Measurements from ENCODE around the gene DPH3.

Gene DPH3

DNA sequence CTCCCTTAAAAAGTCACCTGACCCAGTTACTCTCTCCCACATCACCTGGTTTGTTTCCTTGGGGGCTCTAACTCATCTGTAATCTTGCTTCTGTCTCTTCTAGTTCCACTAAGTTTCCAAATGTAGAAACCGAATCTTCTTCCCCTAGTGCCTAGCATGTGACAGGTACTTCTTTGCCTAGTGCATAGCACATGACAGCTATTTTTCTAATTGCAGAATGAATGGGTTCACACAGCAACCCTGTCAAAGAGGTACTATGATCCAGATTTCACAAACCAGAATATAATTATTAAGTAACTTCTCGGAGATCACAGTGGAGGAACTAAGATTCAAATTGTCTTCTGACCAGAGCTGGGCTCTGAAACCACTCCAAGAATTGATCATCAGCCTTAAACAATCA is 7.4 kb downstream of the DPH3 start:
- Mint-ChIP-seq H3K4me1 (ENCODE audit: low read depth) (peaks cover 27% of the 10 kb centered on the region), H3K9me3 (no peaks in the 10 kb centered on the region), H3K27me3 (no peaks in the 10 kb centered on the region), H3K27ac (no peak overlapping the region), H3K36me3 (ENCODE audit: low read depth) (peaks cover 23% of the 10 kb centered on the region), H3K4me3 (no peak overlapping the region)
- intact Hi-C loops (cut with micrococcal nuclease): no loop called here

DNA sequence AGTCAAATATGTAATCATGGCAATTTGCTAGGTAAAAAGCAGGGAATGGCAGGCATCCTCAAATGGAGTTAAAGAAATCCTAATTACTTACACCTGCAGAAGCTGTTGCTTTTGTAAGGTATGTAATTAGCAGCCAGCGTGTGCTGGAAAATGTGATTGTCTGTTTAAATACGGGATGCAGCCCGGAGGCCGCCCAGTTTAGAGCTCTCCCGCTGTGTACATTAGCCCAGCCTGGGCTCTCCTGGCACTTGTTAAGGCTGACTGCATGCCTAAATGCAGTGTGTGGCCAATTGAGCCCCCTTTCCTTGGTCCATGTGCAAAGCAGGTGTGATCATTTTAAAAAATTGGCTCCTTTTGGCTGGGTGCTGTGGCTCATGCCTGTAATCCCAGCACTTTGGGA is 9.0 kb downstream of the DPH3 start:
- no peak overlapping the region for H3K27ac Mint-ChIP-seq
- intact Hi-C loops (cut with micrococcal nuclease): no loop called here
- peaks cover 23% of the 10 kb centered on the region for H3K36me3 Mint-ChIP-seq (ENCODE audit: low read depth)
- no peaks in the 10 kb centered on the region for H3K9me3 Mint-ChIP-seq
- no peaks in the 10 kb centered on the region for H3K27me3 Mint-ChIP-seq
- peaks cover 32% of the 10 kb centered on the region for H3K4me1 Mint-ChIP-seq (ENCODE audit: low read depth)
- H3K4me3 Mint-ChIP-seq: no peak overlapping the region

DNA sequence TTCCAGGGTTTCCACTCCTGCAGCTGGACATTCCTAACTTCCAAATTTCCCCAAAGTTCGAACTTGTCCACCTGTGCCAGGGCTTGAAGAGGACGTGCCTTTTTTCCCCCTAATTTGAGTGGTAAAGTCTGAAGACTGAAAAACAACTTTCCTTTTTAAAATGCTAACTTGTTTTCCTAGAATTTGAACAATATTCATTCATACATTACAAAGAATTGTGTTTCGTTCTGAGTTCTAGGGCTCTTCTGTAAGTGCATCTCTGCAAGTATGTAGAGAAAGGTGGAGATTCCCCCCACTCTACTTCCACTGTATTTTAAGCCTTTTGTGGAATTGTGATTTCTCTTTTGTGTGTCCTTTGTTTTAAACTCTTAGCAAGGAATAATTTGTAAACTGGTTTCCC is 9.4 kb downstream of the DPH3 start:
- H3K4me1 Mint-ChIP-seq (ENCODE audit: low read depth): peaks cover 32% of the 10 kb centered on the region
- H3K9me3 Mint-ChIP-seq: no peaks in the 10 kb centered on the region
- no peak overlapping the region for H3K4me3 Mint-ChIP-seq
- H3K36me3 Mint-ChIP-seq (ENCODE audit: low read depth): peaks cover 23% of the 10 kb centered on the region
- intact Hi-C loops (cut with micrococcal nuclease): no loop called here
- H3K27ac Mint-ChIP-seq: peak overlapping the region; percentile 3
- H3K27me3 Mint-ChIP-seq: no peaks in the 10 kb centered on the region

DNA sequence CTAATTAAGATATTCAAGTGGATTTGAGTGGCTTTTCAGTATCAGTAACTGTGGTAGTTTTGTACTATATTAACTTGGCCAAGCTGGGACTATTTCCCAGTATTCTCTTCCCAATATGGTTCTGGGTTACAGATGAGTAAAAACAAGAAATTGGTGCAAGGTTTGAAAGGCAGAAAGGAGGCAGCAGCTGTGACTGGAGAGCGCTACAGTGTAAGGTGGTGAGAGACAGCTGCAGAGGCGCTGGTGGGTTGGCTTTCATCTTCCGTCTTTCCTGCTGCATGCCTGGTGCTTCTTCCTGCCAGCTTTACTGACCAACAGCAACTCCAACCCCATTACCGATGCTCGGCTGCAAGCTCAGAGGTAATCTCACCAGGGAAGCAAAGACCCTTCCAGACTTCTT is 9.8 kb downstream of the DPH3 start:
- Mint-ChIP-seq H3K27me3 (no peaks in the 10 kb centered on the region), H3K4me1 (ENCODE audit: low read depth) (peaks cover 32% of the 10 kb centered on the region), H3K27ac (peak overlapping the region; percentile 3), H3K36me3 (ENCODE audit: low read depth) (peaks cover 19% of the 10 kb centered on the region), H3K4me3 (no peak overlapping the region), H3K9me3 (no peaks in the 10 kb centered on the region)
- intact Hi-C loops (cut with micrococcal nuclease): no loop called here

DNA sequence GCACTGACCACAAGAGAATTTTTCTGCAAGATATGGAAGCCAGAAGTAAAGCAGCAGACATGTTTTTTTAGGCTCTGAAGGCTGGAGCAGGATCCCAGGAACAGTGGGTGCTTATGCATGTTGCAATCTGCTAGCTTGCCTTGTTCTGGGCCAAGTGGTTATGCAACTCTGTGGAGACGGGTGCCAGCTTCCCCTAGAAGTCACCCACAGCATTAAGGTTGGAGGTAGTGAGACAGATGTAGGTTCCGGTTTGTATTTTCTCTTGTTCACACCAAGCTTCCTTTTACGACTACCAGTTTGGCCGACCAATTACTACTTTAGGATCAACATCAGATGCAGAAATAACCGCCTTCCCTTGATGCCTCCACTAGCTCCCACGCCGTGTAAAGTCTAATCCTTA is 11.1 kb downstream of the DPH3 start:
- H3K36me3 Mint-ChIP-seq (ENCODE audit: low read depth): peaks cover 8% of the 10 kb centered on the region
- intact Hi-C loops (cut with micrococcal nuclease): no loop called here
- H3K4me3 Mint-ChIP-seq: no peak overlapping the region
- H3K9me3 Mint-ChIP-seq: no peaks in the 10 kb centered on the region
- H3K27ac Mint-ChIP-seq: no peak overlapping the region
- H3K4me1 Mint-ChIP-seq (ENCODE audit: low read depth): peaks cover 32% of the 10 kb centered on the region
- no peaks in the 10 kb centered on the region for H3K27me3 Mint-ChIP-seq

DNA sequence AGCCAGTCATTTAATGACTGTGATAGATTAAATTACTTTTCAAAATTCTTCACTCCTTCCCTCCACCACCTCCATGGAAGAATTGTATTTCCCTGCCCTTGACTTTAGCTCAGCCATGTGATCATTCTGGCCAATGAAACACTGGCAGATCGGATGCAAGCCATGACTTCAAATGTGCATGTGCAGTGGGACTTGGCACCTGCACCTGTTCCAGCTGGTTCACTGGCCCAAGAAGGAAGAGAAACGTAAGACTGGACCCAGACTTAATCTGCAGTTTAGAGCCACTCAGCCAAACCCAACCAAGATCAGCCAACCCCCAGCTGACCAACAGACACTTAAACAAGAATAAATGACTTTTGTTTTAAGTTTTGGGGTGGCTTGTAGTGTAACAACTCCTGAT is 11.8 kb downstream of the DPH3 start:
- Mint-ChIP-seq H3K27ac (no peak overlapping the region), H3K4me3 (no peak overlapping the region), H3K9me3 (no peaks in the 10 kb centered on the region), H3K4me1 (ENCODE audit: low read depth) (peaks cover 32% of the 10 kb centered on the region), H3K27me3 (no peaks in the 10 kb centered on the region), H3K36me3 (ENCODE audit: low read depth) (peaks cover 8% of the 10 kb centered on the region)
- intact Hi-C loops (cut with micrococcal nuclease): no loop called here

DNA sequence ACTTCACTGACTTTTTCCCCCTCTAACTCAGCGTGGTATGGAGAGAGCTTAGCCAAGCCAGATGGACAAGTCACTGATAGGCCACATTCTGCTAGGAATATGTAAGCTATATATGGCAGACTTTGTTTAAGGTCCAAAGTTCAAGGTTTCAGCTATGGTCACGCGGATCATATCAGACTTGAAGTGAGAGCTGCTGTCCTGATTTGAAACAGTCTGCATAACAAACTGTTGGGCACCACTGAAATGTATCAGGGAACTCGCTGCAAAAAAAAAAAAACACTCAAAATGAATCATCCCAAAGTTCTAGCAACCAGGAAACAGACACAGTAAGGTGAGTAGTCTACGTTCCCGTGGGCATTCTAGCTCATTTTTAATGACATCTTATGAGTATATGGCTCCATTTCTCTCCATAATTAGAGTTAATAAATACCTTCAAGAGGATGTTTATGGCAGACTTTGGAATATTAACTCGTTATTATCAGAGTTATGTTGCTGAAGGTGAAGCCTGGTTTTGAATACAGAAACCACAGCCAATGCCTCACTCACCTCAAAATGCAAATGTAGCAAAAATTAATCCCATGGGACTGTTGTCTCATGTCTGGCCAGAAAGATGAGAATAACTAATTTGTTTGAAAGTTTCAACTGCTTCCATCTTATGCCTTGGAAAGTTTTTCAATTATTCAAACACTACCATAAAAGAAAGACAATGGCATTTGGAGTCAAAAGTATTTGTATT is 12.3 kb downstream of the DPH3 start:
- H3K9me3 Mint-ChIP-seq: no peaks in the 10 kb centered on the region
- intact Hi-C loops (cut with micrococcal nuclease): no loop called here
- no peaks in the 10 kb centered on the region for H3K27me3 Mint-ChIP-seq
- no peak overlapping the region for H3K27ac Mint-ChIP-seq
- H3K4me1 Mint-ChIP-seq (ENCODE audit: low read depth): peaks cover 32% of the 10 kb centered on the region
- peaks cover 8% of the 10 kb centered on the region for H3K36me3 Mint-ChIP-seq (ENCODE audit: low read depth)
- no peak overlapping the region for H3K4me3 Mint-ChIP-seq

DNA sequence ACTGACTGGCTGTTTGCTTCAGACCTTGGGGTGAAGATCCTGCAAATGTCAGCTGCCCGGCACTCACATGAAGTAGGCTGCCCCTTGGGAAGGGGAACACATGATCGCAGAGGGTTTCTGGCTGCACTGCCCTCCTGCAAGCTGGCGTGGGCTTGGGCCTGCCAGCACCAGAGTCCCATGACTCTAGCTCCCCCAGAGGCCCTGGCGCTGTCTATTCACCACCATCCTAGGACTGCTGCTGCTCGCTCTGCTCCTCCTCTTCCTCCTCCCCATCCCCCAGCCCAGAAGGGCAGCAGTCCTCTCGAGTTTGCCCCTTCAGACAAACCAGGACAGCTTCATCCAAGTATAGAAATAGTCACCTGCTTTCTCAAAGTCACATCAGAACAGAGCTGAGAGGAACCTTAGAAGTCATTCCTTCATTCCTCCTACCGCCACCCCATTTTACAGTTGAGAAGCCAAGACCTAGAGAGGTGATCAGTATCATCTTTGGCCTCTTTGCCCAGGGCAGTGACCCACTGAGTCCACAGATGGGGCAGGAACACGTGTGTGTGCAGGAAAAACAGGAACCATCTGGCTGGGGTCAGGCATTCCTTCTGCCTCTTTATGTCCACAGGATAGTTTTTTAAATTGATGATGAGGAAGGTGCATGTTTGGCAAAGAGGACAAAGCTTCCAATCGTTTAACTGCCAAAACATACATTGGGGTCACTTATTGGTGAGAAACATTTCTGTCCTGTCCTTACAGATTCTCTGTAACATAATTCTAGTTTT is 13.2 kb downstream of the DPH3 start:
- H3K36me3 Mint-ChIP-seq (ENCODE audit: low read depth): peaks cover under 1% of the 10 kb centered on the region
- H3K4me1 Mint-ChIP-seq (ENCODE audit: low read depth): peaks cover 32% of the 10 kb centered on the region
- no peaks in the 10 kb centered on the region for H3K9me3 Mint-ChIP-seq
- H3K4me3 Mint-ChIP-seq: no peak overlapping the region
- H3K27me3 Mint-ChIP-seq: no peaks in the 10 kb centered on the region
- intact Hi-C loops (cut with micrococcal nuclease): no loop called here
- H3K27ac Mint-ChIP-seq: no peak overlapping the region

DNA sequence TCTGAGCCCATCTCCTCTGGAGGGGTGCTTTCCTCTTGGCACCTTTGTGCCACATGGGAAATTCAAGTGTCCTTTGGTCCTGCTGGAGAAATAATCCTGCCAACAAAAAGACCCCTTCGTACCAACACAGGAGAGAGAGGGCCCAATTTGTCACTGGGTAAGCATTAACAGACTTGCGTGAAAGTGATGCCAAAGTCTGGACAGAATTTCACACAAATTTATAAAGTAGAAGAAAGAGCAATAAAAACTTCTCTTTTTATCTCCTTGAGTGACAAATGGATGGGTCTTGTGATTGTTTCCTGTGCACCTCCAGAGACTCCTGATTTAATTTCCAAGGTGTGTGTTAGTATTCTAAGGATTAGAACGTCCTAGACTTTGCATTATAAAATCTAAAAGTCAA is 14.9 kb downstream of the DPH3 start:
- Mint-ChIP-seq H3K27ac (no peak overlapping the region), H3K36me3 (ENCODE audit: low read depth) (no peaks in the 10 kb centered on the region), H3K4me1 (ENCODE audit: low read depth) (peaks cover 28% of the 10 kb centered on the region), H3K4me3 (no peak overlapping the region), H3K27me3 (no peaks in the 10 kb centered on the region), H3K9me3 (no peaks in the 10 kb centered on the region)
- intact Hi-C loops (cut with micrococcal nuclease): no loop called here

DNA sequence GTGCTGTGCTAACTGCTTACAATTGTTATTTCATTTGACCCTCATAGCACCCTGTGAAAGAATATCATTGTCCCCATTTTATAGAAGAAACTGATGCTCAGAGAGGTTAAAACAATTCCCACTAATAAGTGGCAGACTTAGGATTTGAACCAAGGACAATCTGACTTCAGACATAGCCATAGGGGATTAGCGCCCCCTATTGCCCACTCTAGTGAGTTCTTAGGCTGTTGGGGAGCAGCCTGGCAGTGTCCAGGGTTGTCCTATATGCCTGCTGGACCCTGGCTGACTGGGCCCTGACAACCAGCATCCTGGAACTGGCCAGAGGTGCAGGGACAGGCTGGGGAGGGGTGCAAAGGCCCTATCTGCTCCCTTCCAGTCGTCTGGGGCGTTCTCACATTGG is 15.4 kb downstream of the DPH3 start:
- intact Hi-C loops (cut with micrococcal nuclease): no loop called here
- no peaks in the 10 kb centered on the region for H3K9me3 Mint-ChIP-seq
- no peak overlapping the region for H3K4me3 Mint-ChIP-seq
- no peaks in the 10 kb centered on the region for H3K36me3 Mint-ChIP-seq (ENCODE audit: low read depth)
- no peaks in the 10 kb centered on the region for H3K27me3 Mint-ChIP-seq
- H3K4me1 Mint-ChIP-seq (ENCODE audit: low read depth): peaks cover 22% of the 10 kb centered on the region
- H3K27ac Mint-ChIP-seq: no peak overlapping the region

DNA sequence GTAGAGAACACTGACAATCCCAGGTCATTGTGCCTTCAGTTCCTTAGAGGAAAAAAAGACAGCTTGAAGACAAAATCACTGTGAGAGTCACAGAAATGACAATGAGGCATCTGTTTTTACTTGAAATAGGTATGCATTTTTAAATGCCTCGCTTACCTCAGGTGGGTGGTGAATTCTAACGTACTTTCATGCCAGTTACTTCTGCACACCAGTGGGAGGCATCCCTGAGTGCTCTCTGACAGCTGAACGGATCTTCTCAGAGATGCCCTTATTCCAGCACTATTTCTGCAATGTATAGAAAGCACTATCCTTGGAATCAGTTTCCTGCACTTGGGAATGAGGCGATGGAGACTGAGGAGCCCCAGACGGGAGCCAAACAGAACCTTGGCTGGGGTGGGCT is 16.2 kb downstream of the DPH3 start:
- intact Hi-C loops (cut with micrococcal nuclease): no loop called here
- no peaks in the 10 kb centered on the region for H3K36me3 Mint-ChIP-seq (ENCODE audit: low read depth)
- no peaks in the 10 kb centered on the region for H3K27me3 Mint-ChIP-seq
- no peak overlapping the region for H3K4me3 Mint-ChIP-seq
- peaks cover 14% of the 10 kb centered on the region for H3K4me1 Mint-ChIP-seq (ENCODE audit: low read depth)
- H3K9me3 Mint-ChIP-seq: no peaks in the 10 kb centered on the region
- no peak overlapping the region for H3K27ac Mint-ChIP-seq

DNA sequence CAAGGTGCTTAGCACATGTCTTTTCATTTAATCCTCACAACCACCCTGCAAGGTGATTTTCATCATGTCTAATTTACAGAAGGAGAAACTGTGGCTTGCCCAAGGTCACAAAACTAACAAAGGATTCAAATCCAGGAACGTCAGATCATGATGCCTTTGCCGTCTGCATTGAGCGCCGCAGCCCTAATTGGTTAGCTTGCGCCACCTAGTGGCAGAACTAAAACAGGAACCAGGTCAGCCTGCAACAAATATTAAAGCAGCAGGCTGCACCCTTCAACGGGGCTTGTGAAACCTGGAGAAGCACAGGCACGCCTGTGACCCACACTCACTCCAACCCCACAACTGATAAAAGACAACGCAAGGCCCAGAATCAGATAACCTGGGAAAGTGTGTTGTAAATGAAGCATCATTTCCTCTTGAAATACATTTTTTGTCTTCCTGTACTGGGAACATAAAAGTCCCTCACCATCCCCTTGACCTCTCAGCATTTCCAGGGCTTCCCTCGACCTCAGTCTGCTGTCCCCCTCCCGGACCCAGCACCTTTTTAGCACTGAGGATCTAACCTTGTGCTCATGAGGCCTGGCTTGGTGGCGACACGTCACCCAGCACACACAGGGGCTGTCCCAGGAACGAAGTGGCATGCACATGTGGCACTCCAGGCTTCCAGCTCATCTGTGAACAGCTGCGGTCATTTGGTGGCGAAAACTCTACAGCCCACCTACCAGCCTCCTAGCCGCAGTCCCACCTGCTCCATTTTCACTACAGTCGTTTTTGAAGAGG is 17.3 kb downstream of the DPH3 start:
- Mint-ChIP-seq H3K27ac (no peak overlapping the region), H3K4me3 (no peak overlapping the region)

DNA sequence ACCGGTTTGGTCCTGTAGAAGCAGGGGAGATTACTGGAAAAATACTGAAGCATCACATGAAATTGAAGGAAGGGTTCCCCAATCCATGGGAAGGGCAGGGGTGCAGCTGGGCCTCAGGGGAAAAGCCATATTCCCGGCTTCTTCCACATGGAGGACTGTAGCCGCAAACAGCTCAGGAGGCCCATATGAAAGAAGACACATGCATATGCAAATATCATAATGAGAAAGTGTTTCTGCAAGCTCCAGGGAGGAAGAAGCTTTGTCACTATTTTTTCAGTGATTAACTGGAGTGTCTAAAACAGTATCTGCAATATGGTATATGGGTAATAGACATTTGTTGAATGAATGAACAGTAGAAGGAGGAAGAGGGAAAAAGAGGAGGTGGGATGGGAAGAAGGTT is 19.1 kb downstream of the DPH3 start:
- Mint-ChIP-seq H3K9me3 (no peaks in the 10 kb centered on the region), H3K4me3 (no peak overlapping the region), H3K27me3 (no peaks in the 10 kb centered on the region), H3K4me1 (ENCODE audit: low read depth) (peaks cover 5% of the 10 kb centered on the region), H3K36me3 (ENCODE audit: low read depth) (no peaks in the 10 kb centered on the region), H3K27ac (no peak overlapping the region)
- intact Hi-C loops (cut with micrococcal nuclease): loop anchor here (2.0 kb wide), 2 partner anchors 67 to 429 kb away; no protein-coding TSS in a partner anchor

More for the DNA sequence above, 17.3 kb downstream of the DPH3 start:
- peaks cover 5% of the 10 kb centered on the region for H3K4me1 Mint-ChIP-seq (ENCODE audit: low read depth)
- H3K36me3 Mint-ChIP-seq (ENCODE audit: low read depth): no peaks in the 10 kb centered on the region
- no peaks in the 10 kb centered on the region for H3K9me3 Mint-ChIP-seq
- intact Hi-C loops (cut with micrococcal nuclease): loop anchor here (1.0 to 2.0 kb wide), 2 partner anchors 199 to 431 kb away; no protein-coding TSS in a partner anchor
- no peaks in the 10 kb centered on the region for H3K27me3 Mint-ChIP-seq
